ENCODE measurements around the gene ZCCHC3.

The ZCCHC3 gene

GRCh38 chr20:305745-306144 is 8.4 kb downstream of the ZCCHC3 start:
- DNase-seq (ENCODE audit: low spot score) (no peak), ATAC-seq (ENCODE audit: low read depth) (no peak)
- Histone ChIP-seq H3K9me3 (ENCODE audit: severe bottlenecking) (no peaks in the 10 kb centered on the region), H3K27ac (ENCODE audit: poor library complexity, severe bottlenecking) (no peak overlapping the region), H3K4me1 (ENCODE audit: insufficient read depth, poor library complexity, severe bottlenecking) (peaks cover 15% of the 10 kb centered on the region), H3K27me3 (ENCODE audit: insufficient read depth, poor library complexity, severe bottlenecking) (no peaks in the 10 kb centered on the region), H3K4me3 (ENCODE audit: severe bottlenecking) (no peak overlapping the region), H3K36me3 (ENCODE audit: low read depth) (no peaks in the 10 kb centered on the region)
- TF ChIP-seq CTCF (IDR thresholded peaks at IDR 0.05; ENCODE audit: poor library complexity, severe bottlenecking): no peak

GRCh38 chr20:308427-309038 is 11.2 kb downstream of the ZCCHC3 start:
- ATAC-seq (ENCODE audit: low read depth) (peak; percentile 63), DNase-seq (ENCODE audit: low spot score) (no peak)
- Histone ChIP-seq H3K9me3 (ENCODE audit: severe bottlenecking) (no peaks in the 10 kb centered on the region), H3K4me1 (ENCODE audit: insufficient read depth, poor library complexity, severe bottlenecking) (peaks cover 19% of the 10 kb centered on the region), H3K4me3 (ENCODE audit: severe bottlenecking) (no peak overlapping the region), H3K27ac (ENCODE audit: poor library complexity, severe bottlenecking) (peak overlapping the region; percentile 72), H3K36me3 (ENCODE audit: low read depth) (no peaks in the 10 kb centered on the region), H3K27me3 (ENCODE audit: insufficient read depth, poor library complexity, severe bottlenecking) (no peaks in the 10 kb centered on the region)
- TF ChIP-seq CTCF (IDR thresholded peaks at IDR 0.05; ENCODE audit: poor library complexity, severe bottlenecking): no peak

GRCh38 chr20:309306-309840 is 12.0 kb downstream of the ZCCHC3 start:
- Histone ChIP-seq H3K27ac (ENCODE audit: poor library complexity, severe bottlenecking) (peak overlapping the region; percentile 72), H3K27me3 (ENCODE audit: insufficient read depth, poor library complexity, severe bottlenecking) (no peaks in the 10 kb centered on the region), H3K4me3 (ENCODE audit: severe bottlenecking) (no peak overlapping the region), H3K4me1 (ENCODE audit: insufficient read depth, poor library complexity, severe bottlenecking) (peaks cover 27% of the 10 kb centered on the region), H3K36me3 (ENCODE audit: low read depth) (no peaks in the 10 kb centered on the region), H3K9me3 (ENCODE audit: severe bottlenecking) (no peaks in the 10 kb centered on the region)
- DNase-seq (ENCODE audit: low spot score) (no peak), ATAC-seq (ENCODE audit: low read depth) (no peak)
- no peak for TF ChIP-seq CTCF (IDR thresholded peaks at IDR 0.05; ENCODE audit: poor library complexity, severe bottlenecking)

GRCh38 chr20:309841-310644 is 12.7 kb downstream of the ZCCHC3 start:
- peak; percentile 96 for DNase-seq (ENCODE audit: low spot score)
- no peak for TF ChIP-seq CTCF (IDR thresholded peaks at IDR 0.05; ENCODE audit: poor library complexity, severe bottlenecking)
- Histone ChIP-seq H3K4me3 (ENCODE audit: severe bottlenecking) (peak overlapping the region; percentile 21), H3K27me3 (ENCODE audit: insufficient read depth, poor library complexity, severe bottlenecking) (no peaks in the 10 kb centered on the region), H3K9me3 (ENCODE audit: severe bottlenecking) (no peaks in the 10 kb centered on the region), H3K27ac (ENCODE audit: poor library complexity, severe bottlenecking) (peak overlapping the region; percentile 72), H3K36me3 (ENCODE audit: low read depth) (no peaks in the 10 kb centered on the region), H3K4me1 (ENCODE audit: insufficient read depth, poor library complexity, severe bottlenecking) (peaks cover 29% of the 10 kb centered on the region)
- ATAC-seq (ENCODE audit: low read depth): peak; percentile 86

Data from RWPE2 (cell line).